Colonic mucosa (tissue), 4 donors: ENCODE results near the gene NR2C2AP. TPM values are rescaled to one million over a fixed set of nuclear protein-coding genes. Genes with fewer than 3 reads are reported as not detected.

Experiments used
- DNase-seq: peaks from one replicate; pipeline ENCODE4 v3.0.0-alpha.2; 2020
- H3K27ac ChIP-seq: fragments of 200-600 bp; one replicate; pipeline ENCODE4 v1.8.0; 2021
- H3K27me3 ChIP-seq: fragments of 200-600 bp; one replicate; pipeline ENCODE4 v1.8.0; 2021
- H3K36me3 ChIP-seq: fragments of 200-600 bp; one replicate; pipeline ENCODE4 v1.8.0; 2021
- H3K4me1 ChIP-seq: fragments of 200-600 bp; one replicate; pipeline ENCODE4 v1.8.0; 2021; ENCODE audit warnings: mild to moderate bottlenecking
- H3K4me3 ChIP-seq: fragments of 200-600 bp; one replicate; pipeline ENCODE4 v1.8.0; 2021
- H3K9ac ChIP-seq, 2 donors: one replicate each; pipeline ENCODE4 v1.7.0; 2013; ENCODE audit warnings: control low read depth in 2 of 2, low read depth in 2 of 2, low read length in 2 of 2
- H3K9me3 ChIP-seq: fragments of 200-600 bp; one replicate; pipeline ENCODE4 v1.8.0; 2021
- CTCF ChIP-seq: fragments of 200-600 bp; IDR thresholded peaks from one replicate; pipeline ENCODE4 v1.8.0; 2022; ENCODE audit warnings: antibody characterized with exemption, mild to moderate bottlenecking
- intact Hi-C: fragments of 100-400 bp; cut with DNase I; formaldehyde crosslinking; loops from one replicate; pipeline ENCODE4 v1.14.1; 2022
- total RNA-seq, 2 donors: library from RNA; stranded (reverse); fragmentation: NEBNext Ultra II Directional in 1 of 2; extraction: Animal tissue kit (Norgen Biotek cat#: 25700) in 1 of 2; gene quantifications; one replicate each; pipeline ENCODE4 v1.2.1, GENCODE V29; 2021
- donor health status: healthy.
- donor health status: DM: no; HTN: no; CAD: no.
- donor health status: DM: no; HTN: no; CAD: no.

Gene NR2C2AP
- total RNA-seq, 2 donors from 2014 or later: 8.1 to 29.5 TPM

- DNase-seq: no peak
- H3K4me3 ChIP-seq: peak overlapping the region; percentile 27
- no peak for TF ChIP-seq CTCF
These were observed 33.8 kb downstream of the NR2C2AP start for GRCh38 chr19:19169236-19170052.

GRCh38 chr19:19167612-19168011, 35.6 kb downstream of the NR2C2AP start:
- no peak for TF ChIP-seq CTCF
- intact Hi-C loops: no loop called here

More at GRCh38 chr19:19169236-19170052, 33.8 kb downstream of the NR2C2AP start:
- H3K36me3 ChIP-seq: no peaks in the 10 kb centered on the region
- H3K27me3 ChIP-seq: no peaks in the 10 kb centered on the region
- H3K9ac ChIP-seq: peak overlapping the region in 1 of 2 donors; percentile 50
- H3K9me3 ChIP-seq: no peaks in the 10 kb centered on the region
- intact Hi-C loops: no loop called here
- H3K4me1 ChIP-seq: peaks cover 6% of the 10 kb centered on the region
- H3K27ac ChIP-seq: no peak overlapping the region

GRCh38 chr19:19165396-19165795, 37.8 kb downstream of the NR2C2AP start:
- no peaks in the 10 kb centered on the region for H3K36me3 ChIP-seq
- no peak for TF ChIP-seq CTCF
- no peaks in the 10 kb centered on the region for H3K9me3 ChIP-seq
- H3K27ac ChIP-seq: no peak overlapping the region
- H3K4me1 ChIP-seq: peaks cover 6% of the 10 kb centered on the region
- H3K27me3 ChIP-seq: no peaks in the 10 kb centered on the region
- intact Hi-C loops: no loop called here
- DNase-seq: no peak
- H3K9ac ChIP-seq: peak overlapping the region in 1 of 2 donors; percentile 24
- H3K4me3 ChIP-seq: no peak overlapping the region

More at GRCh38 chr19:19167612-19168011, 35.6 kb downstream of the NR2C2AP start:
- Histone ChIP-seq H3K27me3 (no peaks in the 10 kb centered on the region), H3K4me3 (no peak overlapping the region), H3K9ac (no peak overlapping the region), H3K9me3 (no peaks in the 10 kb centered on the region), H3K4me1 (peaks cover 6% of the 10 kb centered on the region), H3K27ac (no peak overlapping the region), H3K36me3 (no peaks in the 10 kb centered on the region)
- DNase-seq: no peak

GRCh38 chr19:19162495-19162894, 40.7 kb downstream of the NR2C2AP start:
- no peaks in the 10 kb centered on the region for H3K9me3 ChIP-seq
- H3K4me3 ChIP-seq: no peak overlapping the region
- no peak overlapping the region for H3K9ac ChIP-seq
- H3K4me1 ChIP-seq: no peaks in the 10 kb centered on the region
- DNase-seq: no peak
- intact Hi-C loops: no loop called here
- H3K36me3 ChIP-seq: no peaks in the 10 kb centered on the region
- TF ChIP-seq CTCF: no peak
- H3K27ac ChIP-seq: no peak overlapping the region
- H3K27me3 ChIP-seq: no peaks in the 10 kb centered on the region

- DNase-seq: no peak
- no peaks in the 10 kb centered on the region for H3K9me3 ChIP-seq
- H3K27ac ChIP-seq: no peak overlapping the region
- no peak for TF ChIP-seq CTCF
- no peak overlapping the region for H3K9ac ChIP-seq
- H3K4me3 ChIP-seq: no peak overlapping the region
- intact Hi-C loops: no loop called here
- no peaks in the 10 kb centered on the region for H3K36me3 ChIP-seq
- H3K27me3 ChIP-seq: no peaks in the 10 kb centered on the region
- no peaks in the 10 kb centered on the region for H3K4me1 ChIP-seq
These were observed 42.7 kb downstream of the NR2C2AP start for GRCh38 chr19:19160461-19161035.
